Activated naive CD8-positive, alpha-beta T cell treated with anti-CD3 and anti-CD28 coated beads, Interleukin-2, amount 50 U/mL, for 16 hours (primary cell): ENCODE results near the gene FOXA3.
"Not testable (repeated sequence)": the region's sequence is repeated elsewhere in the genome, so short reads cannot be mapped to it uniquely, and the experiment has no call there.

Source experiments
- DNase-seq: peaks from one replicate; pipeline ENCODE4 v3.0.0-alpha.2; 2020; ENCODE audit warnings: low read depth, low spot score

The FOXA3 gene

GRCh38 chr19:45828523-45828922, 35.6 kb upstream of the FOXA3 start:
- no peak for DNase-seq

GRCh38 chr19:45828945-45829344, 35.2 kb upstream of the FOXA3 start:
- no peak for DNase-seq

DNA sequence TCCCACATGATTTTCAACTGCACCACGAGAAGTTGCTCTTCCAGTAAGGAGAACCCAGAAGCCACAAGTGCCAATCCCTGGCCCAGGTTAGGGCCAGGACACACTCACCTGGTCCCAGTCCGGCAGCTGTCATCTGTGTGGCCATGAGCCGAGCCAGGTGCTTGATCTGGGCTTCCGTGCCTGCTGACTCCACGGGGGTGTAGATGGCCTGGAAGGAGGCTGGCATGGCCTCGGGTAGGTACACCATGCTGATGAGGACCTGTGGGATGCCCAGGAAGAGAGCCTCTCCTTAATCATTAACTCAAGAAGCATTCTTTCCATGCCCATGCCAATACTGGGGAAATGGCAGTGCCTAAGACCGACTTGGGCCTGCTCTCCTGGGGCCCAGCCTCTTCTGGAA, 29.2 kb upstream of the FOXA3 start:
- DNase-seq, result no peak

DNA sequence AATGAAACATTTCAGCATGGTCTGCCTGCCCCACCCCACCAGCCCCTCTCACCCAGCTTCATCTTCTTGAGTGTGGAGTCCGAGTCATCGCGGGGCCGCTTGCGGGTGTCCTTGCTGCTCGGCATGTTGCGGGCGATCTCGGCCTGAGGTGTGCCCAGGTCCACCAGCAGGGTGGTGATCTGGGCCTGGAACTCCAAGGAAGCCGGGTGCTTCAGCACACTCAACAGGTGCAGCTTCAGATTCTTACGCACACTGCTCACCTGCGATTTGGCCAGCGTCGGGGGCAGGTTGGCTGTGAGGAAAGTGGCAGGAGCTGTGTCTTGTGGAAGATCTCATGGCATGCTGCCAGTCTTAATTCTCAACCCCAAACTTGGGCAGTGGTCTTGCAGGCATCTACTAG, 21.9 kb upstream of the FOXA3 start:
- DNase-seq, result no peak

DNA sequence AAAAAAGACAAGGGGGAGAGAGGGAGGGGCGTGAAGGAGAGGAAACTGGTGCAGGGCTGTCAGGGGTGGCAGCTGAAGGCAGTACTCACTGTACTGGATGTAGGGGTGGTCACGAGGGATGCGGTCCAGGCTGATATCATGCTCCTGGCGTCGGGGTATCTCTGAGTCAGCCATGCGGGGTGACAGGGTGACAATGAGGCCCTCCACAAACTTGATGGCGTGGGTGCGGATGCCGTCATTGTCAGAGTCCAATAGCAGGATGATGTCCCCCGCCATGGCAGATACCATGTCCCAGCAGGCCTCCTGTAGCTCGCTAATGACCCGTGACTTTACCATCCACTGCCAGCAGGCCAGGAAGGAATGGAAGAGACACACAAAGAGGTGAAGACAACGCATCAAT, 16.5 kb upstream of the FOXA3 start:
- DNase-seq, result no peak

DNA sequence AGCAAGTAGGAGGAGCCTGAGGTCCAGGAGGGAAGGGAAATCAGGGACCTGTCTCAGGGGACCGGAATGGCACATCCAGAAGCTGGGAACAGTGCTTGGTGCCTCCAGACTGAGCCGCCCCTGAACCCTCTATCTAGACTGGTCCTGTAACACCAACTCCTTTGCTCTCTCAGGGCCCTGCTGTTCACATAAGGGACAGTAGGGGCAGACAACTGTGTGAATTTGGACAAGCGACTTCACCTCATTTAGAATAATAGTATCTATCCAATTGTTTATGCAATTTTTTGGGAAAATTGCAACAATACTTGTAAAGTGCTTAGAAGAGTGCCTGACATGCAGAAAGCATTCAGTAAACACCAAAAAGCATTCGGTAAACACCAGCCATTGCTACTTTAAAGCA, 15.2 kb upstream of the FOXA3 start:
- DNase-seq, result no peak

DNA sequence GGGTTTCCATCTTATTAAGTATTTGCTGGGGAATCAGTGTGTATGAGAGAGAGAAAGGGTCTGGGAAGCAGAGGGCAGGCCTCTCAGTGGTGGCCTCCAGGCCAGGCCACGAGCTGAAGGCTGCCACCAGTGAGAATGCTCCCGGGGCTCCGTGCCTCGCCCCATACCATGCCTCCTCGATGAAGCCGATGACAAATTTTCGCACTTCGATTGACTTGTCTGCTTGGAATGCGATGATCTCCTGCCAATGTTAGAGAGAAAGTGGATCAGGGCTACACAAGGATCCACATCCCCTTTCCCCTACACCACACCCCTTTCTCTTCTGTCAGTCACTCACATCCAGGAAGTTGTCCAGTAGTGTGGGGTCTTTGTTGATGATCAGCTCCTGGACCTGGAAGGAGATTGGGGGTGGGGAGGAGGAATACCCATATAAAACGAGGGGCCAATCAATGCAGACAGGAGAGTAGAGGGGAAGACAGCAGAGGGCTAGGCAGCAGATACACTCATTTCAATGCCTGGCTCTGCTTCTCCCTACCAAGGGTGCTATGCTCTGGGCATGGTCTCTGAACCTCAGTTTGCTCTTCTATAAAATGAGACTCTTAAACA, 11.9 kb upstream of the FOXA3 start:
- DNase-seq, result no peak

DNA sequence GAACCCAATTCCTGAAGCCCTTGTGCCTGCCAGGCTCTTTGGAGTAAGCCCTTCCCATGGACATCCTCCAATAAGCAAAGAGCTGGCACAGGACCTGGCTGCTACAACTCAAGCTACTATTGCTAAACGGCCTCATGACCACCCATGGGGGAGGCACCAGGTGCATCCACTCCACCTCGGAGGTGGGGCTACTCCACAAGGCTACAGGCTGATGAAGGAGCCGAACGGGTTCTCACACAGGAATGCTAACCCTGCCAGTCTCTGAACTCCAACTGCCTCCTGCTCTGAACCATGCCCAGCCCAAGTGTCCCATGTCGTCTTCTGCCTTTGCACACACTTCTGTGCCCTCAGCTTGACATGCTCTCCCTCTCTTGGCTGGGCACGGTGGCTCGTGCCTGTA, 11.1 kb upstream of the FOXA3 start:
- no peak for DNase-seq

DNA sequence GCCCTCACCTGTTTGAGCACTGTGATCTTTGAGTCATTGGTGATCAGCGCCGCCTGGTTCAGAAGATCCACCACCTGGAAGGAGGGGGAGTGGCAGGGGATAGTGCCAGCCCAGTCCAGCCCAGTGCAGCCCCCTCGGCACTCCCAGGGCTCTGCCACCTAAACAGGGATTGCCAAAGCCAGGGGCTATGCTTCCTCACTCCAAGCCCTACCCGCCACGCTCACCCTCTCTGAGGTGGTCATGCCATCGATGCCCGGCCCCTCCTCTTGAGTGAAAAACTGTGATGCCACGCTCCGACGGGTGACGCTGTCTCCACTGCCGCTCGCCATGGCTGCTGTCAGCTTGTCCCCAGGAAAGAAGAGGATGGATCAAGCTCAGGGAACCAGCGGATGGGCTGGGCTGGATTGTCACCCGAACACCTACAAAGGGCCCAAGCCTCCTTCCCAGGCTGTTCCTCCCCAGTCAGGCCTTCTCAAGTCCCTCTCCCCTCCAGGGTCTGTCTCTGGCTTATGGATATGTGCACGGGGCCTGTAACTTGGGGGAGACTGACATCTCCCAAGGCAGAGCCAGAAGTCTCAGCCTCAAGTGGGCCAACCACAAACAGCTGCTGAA, 9.9 kb upstream of the FOXA3 start:
- DNase-seq, result no peak

GRCh38 chr19:45860359-45861259, 3.5 kb upstream of the FOXA3 start:
- no peak for DNase-seq

DNA sequence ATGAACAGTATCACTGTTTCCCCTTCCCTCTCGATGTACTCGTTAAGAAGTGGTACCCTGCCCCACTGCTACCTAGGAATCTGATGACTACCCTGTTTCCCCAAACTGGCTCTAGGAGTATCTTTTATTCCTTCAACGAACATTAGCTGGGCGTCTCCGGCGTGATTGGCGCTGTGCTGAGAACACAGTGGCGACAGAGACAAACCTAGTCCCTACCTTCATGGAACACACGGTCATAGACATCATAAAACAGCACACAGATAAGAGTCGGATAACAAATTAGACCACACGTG, 1.9 kb upstream of the FOXA3 start:
- DNase-seq, result no peak

- peak; percentile 98 for DNase-seq
Observed at GRCh38 chr19:45862564-45863334, 1.4 kb upstream of the FOXA3 start, which contains the start of gene SYMPK. Gene SYMPK (minus strand): TSS chr19:45863147. CDS start chr19:45854495, 8,652 bp downstream.

DNA sequence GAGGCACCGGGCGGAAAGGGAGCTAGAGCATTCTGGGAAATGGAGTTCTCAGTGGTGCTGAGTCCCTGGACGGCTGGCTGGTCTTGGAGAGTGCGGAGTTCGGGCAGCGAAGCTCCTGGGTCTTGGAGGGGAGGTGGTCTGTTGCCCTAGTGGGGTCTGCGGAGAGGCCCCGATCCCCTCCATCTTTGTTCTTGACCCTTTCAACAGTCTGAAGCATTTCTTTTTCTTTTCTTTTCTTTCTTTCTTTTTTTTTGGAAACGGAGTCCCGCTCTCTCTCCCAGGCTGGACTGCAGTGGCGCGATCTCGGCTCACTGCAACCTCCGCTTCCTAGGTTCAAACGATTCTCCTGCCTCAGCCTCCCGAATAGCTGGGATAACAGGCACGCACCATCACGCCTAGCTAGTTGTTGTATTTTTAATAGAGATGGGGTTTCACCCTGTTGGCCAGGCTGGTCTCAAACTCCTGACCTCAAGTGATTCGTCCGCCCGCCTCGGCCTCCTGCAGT, 739 bp upstream of the FOXA3 start:
- no peak for DNase-seq

GRCh38 chr19:45864629-45865082, 530 bp downstream of the FOXA3 start:
- DNase-seq, result no peak

GRCh38 chr19:45865269-45865948, 1.3 kb downstream of the FOXA3 start:
- DNase-seq, result no peak

DNA sequence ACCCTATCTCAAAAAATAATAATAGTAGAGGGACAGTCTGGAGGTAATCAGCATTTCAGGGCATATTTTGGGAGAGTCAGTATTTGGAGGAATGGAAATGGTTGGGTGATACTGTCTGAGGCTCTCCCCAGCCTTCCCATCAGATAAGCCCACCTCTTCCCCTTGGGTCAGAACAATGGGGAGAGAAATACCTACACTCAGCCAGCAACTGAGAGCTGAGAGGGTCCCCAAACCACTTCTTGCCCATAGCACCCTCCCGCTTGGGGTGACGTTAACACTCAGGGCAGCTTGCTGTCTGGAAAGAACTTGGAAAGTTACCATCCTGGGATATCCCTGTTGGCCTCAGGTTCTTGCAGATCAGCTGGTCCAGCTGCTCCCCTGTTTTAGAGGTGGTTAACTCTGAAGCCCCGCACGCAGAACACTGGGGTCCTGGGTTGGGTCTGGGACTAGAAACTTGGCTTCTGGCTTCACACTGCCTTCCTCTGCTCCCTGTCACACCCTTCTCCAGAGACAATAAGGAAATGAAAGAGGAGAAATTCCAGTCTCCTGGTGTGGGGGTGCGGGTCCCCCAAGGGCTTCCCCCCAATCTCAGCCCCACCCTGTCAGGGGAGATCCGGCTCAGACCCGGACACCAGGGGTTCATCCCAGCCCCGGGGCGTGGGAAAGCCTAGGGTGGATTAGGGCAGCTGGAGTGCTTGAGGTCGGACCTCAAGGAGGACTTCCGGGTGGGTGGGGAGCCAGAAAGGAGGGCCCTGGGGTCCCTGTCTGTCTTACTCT, 2.5 kb downstream of the FOXA3 start:
- no peak for DNase-seq

DNA sequence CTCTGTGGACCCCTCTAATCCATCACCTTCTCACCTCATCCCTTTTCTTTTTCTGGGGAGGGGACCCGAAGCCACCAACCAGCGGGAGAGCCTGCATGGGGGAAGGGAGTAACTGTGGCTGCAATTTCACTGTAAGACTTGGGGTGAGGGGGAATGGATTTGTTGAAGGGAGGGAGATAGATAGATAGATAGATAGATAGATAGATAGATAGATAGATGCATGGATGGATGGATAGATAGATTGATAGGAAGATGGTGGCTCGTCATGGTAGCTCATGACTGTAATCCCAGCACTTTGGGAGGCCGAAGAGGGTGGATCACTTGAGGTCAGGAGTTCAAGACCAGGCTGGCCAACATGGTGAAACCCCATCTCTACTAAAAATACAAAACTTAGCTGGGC, 3.1 kb downstream of the FOXA3 start:
- not testable (repeated sequence) for DNase-seq

GRCh38 chr19:45870798-45871197, 6.7 kb downstream of the FOXA3 start:
- no peak for DNase-seq

GRCh38 chr19:45872095-45872919, 8.2 kb downstream of the FOXA3 start:
- DNase-seq, result no peak
